ENCODE data around the gene SENP1.
"Not testable (repeated sequence)": the region's sequence is repeated elsewhere in the genome, so short reads cannot be mapped to it uniquely, and the experiment has no call there.

Gene SENP1

GRCh38 chr12:48122065-48122834, 16.4 kb upstream of the SENP1 start:
- DNase-seq (ENCODE audit: extremely low read depth, low read depth): no peak
- no peak for TF ChIP-seq CTCF (IDR thresholded peaks at IDR 0.05; ENCODE audit: low read depth, low read length)

- TF ChIP-seq CTCF (IDR thresholded peaks at IDR 0.05; ENCODE audit: low read depth, low read length): no peak
- DNase-seq (ENCODE audit: extremely low read depth, low read depth): no peak
These were observed 15.6 kb upstream of the SENP1 start for GRCh38 chr12:48121522-48121921.

- no peak for DNase-seq (ENCODE audit: extremely low read depth, low read depth)
- no peak for TF ChIP-seq CTCF (IDR thresholded peaks at IDR 0.05; ENCODE audit: low read depth, low read length)
These were observed 13.9 kb upstream of the SENP1 start for GRCh38 chr12:48119834-48120195.

- TF ChIP-seq CTCF (IDR thresholded peaks at IDR 0.05; ENCODE audit: low read depth, low read length): no peak
- peak; percentile 76 for DNase-seq (ENCODE audit: extremely low read depth, low read depth)
These were observed 13.4 kb upstream of the SENP1 start, which contains the start of gene PFKM for GRCh38 chr12:48119078-48119833. PFKM (plus strand) TSS chr12:48119364; CDS start chr12:48122775, 3,411 bp downstream.

GRCh38 chr12:48118284-48118871, 12.5 kb upstream of the SENP1 start:
- DNase-seq (ENCODE audit: extremely low read depth, low read depth): no peak
- no peak for TF ChIP-seq CTCF (IDR thresholded peaks at IDR 0.05; ENCODE audit: low read depth, low read length)

GRCh38 chr12:48115957-48116356, 10.1 kb upstream of the SENP1 start:
- no peak for TF ChIP-seq CTCF (IDR thresholded peaks at IDR 0.05; ENCODE audit: low read depth, low read length)
- no peak for DNase-seq (ENCODE audit: extremely low read depth, low read depth)

GRCh38 chr12:48111312-48111693, 5.4 kb upstream of the SENP1 start:
- not testable (repeated sequence) for DNase-seq (ENCODE audit: extremely low read depth, low read depth)
